Measurements from ENCODE around the gene DNAH14. TPM values are rescaled to one million over a fixed set of nuclear protein-coding genes. Genes with fewer than 3 reads are reported as not detected.
"Not testable (repeated sequence)": the region's sequence is repeated elsewhere in the genome, so short reads cannot be mapped to it uniquely, and the experiment has no call there.

The DNAH14 gene
- total and polyA plus RNA-seq, 12 donors: 7.6 to 25.3 (median 16.5) TPM

DNA sequence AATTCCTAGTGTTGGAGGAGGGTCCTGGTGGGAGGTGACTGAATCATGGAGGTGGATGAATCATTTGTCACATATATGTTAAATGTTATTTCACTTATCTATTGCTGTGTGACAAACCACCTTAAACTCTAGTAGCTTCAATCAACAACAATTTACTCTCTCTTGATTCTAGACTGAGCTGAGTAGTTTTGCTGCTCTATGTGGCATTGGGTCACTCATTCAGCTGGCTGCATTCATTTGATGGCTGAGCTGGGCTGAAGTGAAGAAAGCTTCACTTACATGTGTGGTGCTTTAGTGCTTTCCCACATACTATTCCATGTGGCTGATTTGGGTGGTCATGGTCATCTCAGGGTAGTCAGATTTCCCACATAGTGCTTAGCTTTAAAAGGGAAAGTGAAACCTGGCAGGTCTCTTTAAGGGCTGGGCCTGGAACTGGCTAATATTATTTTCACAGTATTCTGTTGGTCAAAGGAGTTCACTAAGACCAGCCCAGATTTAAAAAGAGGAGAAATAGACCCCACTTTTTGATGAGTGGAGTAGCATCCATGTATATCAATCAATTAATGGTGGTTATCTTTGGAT is 10.5 kb downstream of the DNAH14 start:
- TF ChIP-seq POLR2A (IDR thresholded peaks at IDR 0.05) (no peak), CTCF (IDR thresholded peaks at IDR 0.05) (no peak)
- Histone ChIP-seq H3K27ac (no peak overlapping the region), H3K4me1 (replicated peaks in 1 of 2) (no peaks in the 10 kb centered on the region), H3K9me3 (replicated peaks in 1 of 3) (peaks cover 0 to 7% (median 0%) of the 10 kb centered on the region in 3 donors), H3K36me3 (replicated peaks in 1 of 2) (no peaks in the 10 kb centered on the region), H3K4me3 (no peak overlapping the region), H3K27me3 (no peaks in the 10 kb centered on the region)
- intact Hi-C loops (cut with DNase I): no loop called here
- DNase-seq: no peak

DNA sequence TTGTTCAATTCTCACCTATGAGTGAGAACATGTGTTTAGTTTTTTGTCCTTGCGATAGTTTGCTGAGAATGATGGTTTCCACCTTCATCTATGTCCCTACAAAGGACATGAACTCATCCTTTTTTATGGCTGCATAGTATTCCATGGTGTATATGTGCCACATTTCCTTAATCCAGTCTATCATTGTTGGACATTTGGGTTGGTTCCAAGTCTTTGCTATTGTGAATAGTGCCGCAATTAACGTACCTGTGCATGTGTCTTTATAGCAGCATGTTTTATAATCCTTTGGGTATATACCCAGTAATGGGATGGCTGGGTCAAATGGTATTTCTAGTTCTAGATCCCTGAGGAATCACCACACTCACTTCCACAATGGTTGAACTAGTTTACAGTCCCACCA is 11.3 kb downstream of the DNAH14 start:
- H3K9me3 ChIP-seq (replicated peaks in 1 of 3); H3K27me3 ChIP-seq; DNase-seq; H3K27ac ChIP-seq; intact Hi-C loops (cut with DNase I); H3K4me1 ChIP-seq (replicated peaks in 1 of 2); H3K36me3 ChIP-seq (replicated peaks in 1 of 2); H3K4me3 ChIP-seq: not testable (repeated sequence)
- 87 to 98% (median 97%) methylated on average over 3 of the region's 3 CpGs for WGBS, 4 donors

DNA sequence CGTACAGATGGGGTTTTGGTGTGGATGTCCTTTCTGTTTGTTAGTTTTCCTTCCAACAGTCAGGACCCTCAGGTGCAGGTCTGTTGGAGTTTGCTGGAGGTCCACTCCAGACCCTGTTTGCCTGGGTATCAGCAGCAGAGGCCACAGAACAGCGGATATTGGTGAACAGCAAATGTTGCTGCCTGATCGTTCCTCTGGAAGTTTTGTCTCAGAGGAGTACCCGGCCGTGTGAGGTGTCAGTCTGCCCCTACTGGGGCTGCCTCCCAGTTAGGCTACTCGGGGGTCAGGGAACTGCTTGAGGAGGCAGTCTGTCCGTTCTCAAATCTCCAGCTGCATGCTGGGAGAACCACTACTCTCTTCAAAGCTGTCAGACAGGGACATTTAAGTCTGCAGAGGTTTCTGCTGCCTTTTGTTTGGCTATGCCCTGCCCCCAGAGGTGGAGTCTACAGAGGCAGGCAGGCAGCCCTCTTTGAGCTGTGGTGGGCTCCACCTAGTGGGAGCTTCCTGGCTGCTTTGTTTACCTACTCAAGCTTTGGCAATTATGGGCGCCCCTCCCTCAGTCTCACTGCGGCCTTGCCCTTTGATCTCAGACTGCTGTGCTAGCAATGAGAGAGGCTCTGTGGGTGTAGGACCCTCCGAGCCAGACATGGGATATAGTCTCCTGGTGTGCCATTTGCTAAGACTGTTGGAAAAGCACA is 16.3 kb downstream of the DNAH14 start:
- H3K27me3 ChIP-seq; H3K27ac ChIP-seq; H3K4me3 ChIP-seq; intact Hi-C loops (cut with DNase I); H3K4me1 ChIP-seq (replicated peaks in 1 of 2); H3K9me3 ChIP-seq (replicated peaks in 1 of 3); DNase-seq; H3K36me3 ChIP-seq (replicated peaks in 1 of 2): not testable (repeated sequence)
- WGBS, 4 donors: 87 to 96% (median 90%) methylated on average over 4 to 10 of the region's 10 CpGs

GRCh38 chr1:224946349-224946691 is 16.8 kb downstream of the DNAH14 start:
- DNase-seq; intact Hi-C loops (cut with DNase I): not testable (repeated sequence)
- 94 to 99% (median 98%) methylated on average over 5 to 6 of the region's 6 CpGs for WGBS, 4 donors

DNA sequence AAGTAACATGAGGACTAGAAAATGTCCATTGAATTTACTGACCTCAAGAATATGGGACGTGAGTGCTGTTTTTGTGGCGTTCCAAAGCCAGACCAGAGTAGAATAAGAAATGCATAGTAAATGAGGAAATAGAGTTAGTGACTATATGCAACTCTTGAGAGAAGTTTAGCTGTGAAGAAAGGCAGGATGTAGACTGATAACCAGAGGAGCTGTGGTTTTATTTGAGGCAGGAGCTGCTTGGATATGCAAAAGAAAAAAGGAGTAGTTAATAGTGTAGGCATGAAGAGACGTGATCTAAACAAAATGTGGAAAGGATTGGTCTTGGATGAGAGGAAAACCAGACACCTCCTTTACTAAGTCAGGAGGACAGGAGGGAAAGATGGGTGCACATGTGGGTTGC is 28.2 kb downstream of the DNAH14 start:
- Histone ChIP-seq H3K27me3 (no peaks in the 10 kb centered on the region), H3K4me1 (replicated peaks in 1 of 2) (no peaks in the 10 kb centered on the region), H3K4me3 (no peak overlapping the region), H3K36me3 (replicated peaks in 1 of 2) (no peaks in the 10 kb centered on the region), H3K27ac (no peak overlapping the region), H3K9me3 (replicated peaks in 1 of 3) (no peaks in the 10 kb centered on the region)
- TF ChIP-seq POLR2A (IDR thresholded peaks at IDR 0.05) (no peak), CTCF (IDR thresholded peaks at IDR 0.05) (no peak)
- intact Hi-C loops (cut with DNase I): loop anchor here in 1 of 2 donors (10.0 kb wide), 1 partner anchor 227 kb away; no protein-coding TSS in a partner anchor
- 82 to 91% (median 87%) methylated on average over 3 of the region's 3 CpGs for WGBS, 4 donors
- no peak for DNase-seq

More at GRCh38 chr1:224946349-224946691, 16.8 kb downstream of the DNAH14 start:
- H3K36me3 ChIP-seq (replicated peaks in 1 of 2); H3K27ac ChIP-seq; H3K4me3 ChIP-seq; H3K4me1 ChIP-seq (replicated peaks in 1 of 2); H3K27me3 ChIP-seq; H3K9me3 ChIP-seq (replicated peaks in 1 of 3): not testable (repeated sequence)

DNA sequence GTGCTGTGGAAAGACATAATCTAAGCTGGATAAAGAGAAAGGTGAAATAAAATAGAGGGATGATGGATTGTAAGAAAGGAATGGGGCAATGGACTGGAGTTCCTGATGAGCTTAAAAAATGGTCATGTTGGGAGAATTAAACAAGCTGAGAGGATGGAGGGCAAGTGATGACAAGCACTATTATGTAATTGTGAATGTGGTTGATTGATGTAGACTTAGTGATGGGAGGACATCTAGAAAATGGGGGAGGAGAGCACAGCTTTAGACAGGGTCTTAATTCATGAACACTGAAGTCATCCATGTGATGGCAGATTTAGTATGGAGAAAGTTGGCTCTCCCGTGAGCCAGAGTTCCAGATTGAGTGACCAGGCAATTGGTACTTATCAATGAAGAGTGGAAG is 29.0 kb downstream of the DNAH14 start:
- H3K4me3 ChIP-seq: no peak overlapping the region
- H3K36me3 ChIP-seq (replicated peaks in 1 of 2): no peaks in the 10 kb centered on the region
- no peaks in the 10 kb centered on the region for H3K4me1 ChIP-seq (replicated peaks in 1 of 2)
- intact Hi-C loops (cut with DNase I): loop anchor here in 1 of 2 donors (10.0 kb wide), 1 partner anchor 226 kb away; no protein-coding TSS in a partner anchor
- no peaks in the 10 kb centered on the region for H3K27me3 ChIP-seq
- WGBS, 4 donors: 78 to 90% (median 83%) methylated on average over 1 of the region's 1 CpG
- no peaks in the 10 kb centered on the region for H3K9me3 ChIP-seq (replicated peaks in 1 of 3)
- DNase-seq: no peak
- no peak for TF ChIP-seq POLR2A (IDR thresholded peaks at IDR 0.05)
- TF ChIP-seq CTCF (IDR thresholded peaks at IDR 0.05): no peak
- no peak overlapping the region for H3K27ac ChIP-seq

Measured in adrenal gland (tissue), 12 donors.